PC-3 (cell line): ENCODE measurements around the gene ANKRD11. TPM values are rescaled to one million over a fixed set of nuclear protein-coding genes. Genes with fewer than 3 reads are reported as not detected.
"Not testable (repeated sequence)": the region's sequence is repeated elsewhere in the genome, so short reads cannot be mapped to it uniquely, and the experiment has no call there.

Experiments used
- ATAC-seq: fragments of 200-7000 bp; cut with Tn5 transposase; 2 replicates; pipeline ENCODE4 v1.9.1; 2020; ENCODE audit warnings: mild to moderate bottlenecking, moderate library complexity
- BruUV-seq: library from RNA; stranded (reverse); fragments of 400-500 nt; replicated peaks from 2 replicates; lab custom pipeline; 2021; lab: Mats Ljungman, UMichigan
- CTCF ChIA-PET: fragments of 300-600 bp; sonication (Branson Sonifier 250); formaldehyde crosslinking; loops from one replicate; lab custom pipeline; 2022; ENCODE audit warnings: antibody characterized with exemption; lab: Charles Lee
- POLR2A ChIA-PET: fragments of 300-600 bp; sonication (Branson Sonifier 250); formaldehyde crosslinking; loops from one replicate; lab custom pipeline; 2022; ENCODE audit warnings: antibody characterized with exemption; ENCODE audit not compliant: unreplicated experiment; lab: Charles Lee
- DNase-seq: peaks from one replicate; pipeline ENCODE4 v3.0.0-alpha.2; 2015
- H2AFZ ChIP-seq: fragments of 300-600 bp; sonication (generic); 2 replicates; pipeline ENCODE4 v1.6.0; 2016; ENCODE audit warnings: antibody characterized with exemption, low read length
- H3F3A ChIP-seq: fragments of 300-600 bp; sonication (generic); one replicate; pipeline ENCODE4 v1.6.0; 2017; ENCODE audit warnings: antibody characterized with exemption, low read length, control low read depth, mild to moderate bottlenecking; ENCODE audit not compliant: unreplicated experiment
- H3K27ac ChIP-seq: fragments of 300-600 bp; sonication (generic); 2 replicates; pipeline ENCODE4 v1.5.1; 2016; ENCODE audit warnings: mild to moderate bottlenecking, low read length
- H3K27me3 ChIP-seq: fragments of 300-600 bp; sonication (generic); 2 replicates; pipeline ENCODE4 v1.6.1; 2016; ENCODE audit warnings: low read length, mixed read lengths
- H3K36me3 ChIP-seq: fragments of 300-600 bp; sonication (generic); 2 replicates; pipeline ENCODE4 v1.6.1; 2016; ENCODE audit warnings: low read depth, mixed run types, low read length, mixed read lengths
- H3K4me1 ChIP-seq: fragments of 300-600 bp; sonication (generic); 2 replicates; pipeline ENCODE4 v1.5.1; 2016; ENCODE audit warnings: low read length; ENCODE audit not compliant: insufficient read depth
- H3K4me2 ChIP-seq: fragments of 300-600 bp; sonication (generic); 2 replicates; pipeline ENCODE4 v1.6.0; 2016; ENCODE audit warnings: low read length
- H3K4me3 ChIP-seq: fragments of 300-600 bp; sonication (generic); 2 replicates; pipeline ENCODE4 v1.5.1; 2016; ENCODE audit warnings: mild to moderate bottlenecking, low read length, mixed read lengths
- H3K79me2 ChIP-seq: fragments of 300-600 bp; sonication (generic); 2 replicates; pipeline ENCODE4 v1.6.1; 2017; ENCODE audit warnings: low read length, mixed read lengths
- H3K9ac ChIP-seq: fragments of 300-600 bp; sonication (generic); 2 replicates; pipeline ENCODE4 v1.6.0; 2016; ENCODE audit warnings: mild to moderate bottlenecking, low read length
- H3K9me2 ChIP-seq: fragments of 300-600 bp; sonication (generic); replicated peaks from 2 replicates; pipeline ENCODE4 v1.6.1; 2016; ENCODE audit warnings: mixed run types, low read length, mixed read lengths
- H3K9me3 ChIP-seq: fragments of 300-600 bp; sonication (generic); 2 replicates; pipeline ENCODE4 v1.6.1; 2016; ENCODE audit warnings: low read length, mixed read lengths
- H4K20me1 ChIP-seq: fragments of 300-600 bp; sonication (generic); 2 replicates; pipeline ENCODE4 v1.6.1; 2016; ENCODE audit warnings: low read length, mixed read lengths
- CTCF ChIP-seq: fragments of 300-600 bp; sonication (generic); conservative IDR thresholded peaks from 2 replicates; pipeline ENCODE4 v1.5.1; 2017; ENCODE audit warnings: antibody characterized with exemption, low read depth, mild to moderate bottlenecking, low read length
- EZH2 ChIP-seq: fragments of 300-600 bp; sonication (generic); IDR thresholded peaks from one replicate; pipeline ENCODE4 v1.6.1; 2017; ENCODE audit warnings: antibody characterized with exemption, mild to moderate bottlenecking, low read length; ENCODE audit not compliant: unreplicated experiment
- EZH2phosphoT487 ChIP-seq: fragments of 300-600 bp; sonication (generic); IDR thresholded peaks from 2 replicates; pipeline ENCODE4 v1.6.1; 2018; ENCODE audit warnings: mild to moderate bottlenecking, antibody characterized with exemption, low read length, borderline replicate concordance
- intact Hi-C: fragments of 100-400 bp; cut with micrococcal nuclease; formaldehyde crosslinking; loops from 2 replicates; pipeline ENCODE4 v1.9.0; 2023
- total RNA-seq: library from RNA; depleted of rRNA; stranded (reverse); fragments of >200 nt; gene quantifications from 2 replicates; pipeline ENCODE4 v1.2.3, GENCODE V29; 2014

Gene ANKRD11
- total RNA-seq, 1 experiment from 2014 or later, result 65.0 TPM

DNA sequence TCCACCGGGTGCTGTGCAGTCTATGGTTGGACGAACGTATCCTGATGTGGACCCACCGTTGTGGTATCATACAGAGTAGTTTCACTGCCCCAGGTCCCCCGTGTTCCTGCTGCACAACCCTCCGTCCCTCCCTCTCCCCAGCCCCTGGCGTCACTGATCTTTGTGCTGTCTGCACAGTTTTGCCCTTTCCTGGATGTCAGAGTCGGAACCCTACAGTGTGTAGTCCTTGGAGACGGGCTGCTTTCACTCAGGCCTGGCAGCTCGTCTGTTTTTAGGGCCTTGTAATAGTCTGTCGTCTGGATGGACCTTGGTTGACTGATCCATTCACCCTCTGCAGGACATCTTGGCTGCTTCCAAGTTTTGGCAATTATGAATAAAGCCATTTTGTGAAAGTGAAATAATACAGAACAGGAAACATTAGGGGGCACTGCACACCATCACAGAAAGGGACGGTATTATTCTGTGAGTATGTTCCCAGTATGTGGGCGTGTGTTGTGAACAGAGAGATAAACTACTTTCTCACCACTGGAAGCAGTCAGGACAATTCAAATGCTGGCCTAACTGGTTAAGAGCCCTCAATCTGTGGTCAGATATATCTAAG is 156.9 kb downstream of the ANKRD11 start:
- Histone ChIP-seq H3K4me1 (peaks cover 50% of the 10 kb centered on the region), H3K79me2 (peaks cover 89% of the 10 kb centered on the region), H3K9ac (peak overlapping the region; percentile 47; the same call in 1 of the 2 replicates), H3K27ac (peak overlapping the region; percentile 77)
- H3K4me3 ChIP-seq, CTCF ChIA-PET, H3K27me3 ChIP-seq, H3K9me3 ChIP-seq, H4K20me1 ChIP-seq, H3F3A ChIP-seq, POLR2A ChIA-PET, H2AFZ ChIP-seq, BruUV-seq, H3K4me2 ChIP-seq, H3K9me2 ChIP-seq, H3K36me3 ChIP-seq: not testable (repeated sequence)
- TF ChIP-seq CTCF, result peak; percentile 66
- DNase-seq (peak; percentile 67), ATAC-seq (peak; percentile 41)
- intact Hi-C loops, result loop anchor here (5.0 kb wide), 2 partner anchors 44 to 159 kb away; partner anchors contain the start of gene ANKRD11

GRCh38 chr16:89332902-89333245 is 157.5 kb downstream of the ANKRD11 start:
- Histone ChIP-seq H3K9ac (peak overlapping the region; percentile 72; the same call in 1 of the 2 replicates), H4K20me1 (no peaks in the 10 kb centered on the region), H3K27me3 (no peaks in the 10 kb centered on the region), H3K4me3 (no peak overlapping the region), H3K79me2 (peaks cover 89% of the 10 kb centered on the region), H2AFZ (no peak overlapping the region), H3K9me2 (no peaks in the 10 kb centered on the region), H3F3A (no peaks in the 10 kb centered on the region), H3K4me2 (no peak overlapping the region), H3K27ac (peak overlapping the region; percentile 88), H3K4me1 (peaks cover 50% of the 10 kb centered on the region), H3K9me3 (no peaks in the 10 kb centered on the region), H3K36me3 (no peaks in the 10 kb centered on the region; the same call in 1 of the 2 replicates)
- ATAC-seq (no peak), DNase-seq (no peak)
- ChIA-PET CTCF (no interaction called here), POLR2A (no interaction called here)
- intact Hi-C loops, result loop anchor here (5.0 kb wide), 2 partner anchors 44 to 159 kb away; partner anchors contain the start of gene ANKRD11
- no peak for TF ChIP-seq EZH2phosphoT487
- TF ChIP-seq CTCF, result no peak
- TF ChIP-seq EZH2, result no peak
- no TSS peak for BruUV-seq

- no peak for ATAC-seq
- H3K9me2 ChIP-seq, result no peaks in the 10 kb centered on the region
- no peaks in the 10 kb centered on the region for H4K20me1 ChIP-seq
- H3K79me2 ChIP-seq, result peaks cover 90% of the 10 kb centered on the region
- BruUV-seq, result no TSS peak
- H3K27me3 ChIP-seq, result no peaks in the 10 kb centered on the region
- no peak overlapping the region for H2AFZ ChIP-seq
- H3K4me2 ChIP-seq, result no peak overlapping the region
- ChIA-PET CTCF (no interaction called here), POLR2A (no interaction called here)
- no peaks in the 10 kb centered on the region; the same call in 1 of the 2 replicates for H3K36me3 ChIP-seq
- TF ChIP-seq CTCF, result no peak
- TF ChIP-seq EZH2, result no peak
- no peak for TF ChIP-seq EZH2phosphoT487
- peak overlapping the region; percentile 72 for H3K9ac ChIP-seq
- no peak overlapping the region for H3K4me3 ChIP-seq
- no peaks in the 10 kb centered on the region for H3F3A ChIP-seq
- H3K9me3 ChIP-seq, result no peaks in the 10 kb centered on the region
- DNase-seq, result no peak
- intact Hi-C loops, result loop anchor here (5.0 kb wide), 2 partner anchors 45 to 160 kb away; partner anchors contain the start of gene ANKRD11
- H3K4me1 ChIP-seq, result peaks cover 50% of the 10 kb centered on the region
- peak overlapping the region; percentile 88 for H3K27ac ChIP-seq
Observed at GRCh38 chr16:89332243-89332901, 158.0 kb downstream of the ANKRD11 start.
